ENCODE measurements around the gene GRID1.

GRCh38 chr10:86218842-86219241 lies 147.8 kb downstream of the GRID1 start:
- no peak for TF ChIP-seq TAF1 (IDR thresholded peaks at IDR 0.05; ENCODE audit: low read depth, low read length)
- TF ChIP-seq POLR2A (IDR thresholded peaks at IDR 0.05; ENCODE audit: low read depth, low read length) = no peak
- TF ChIP-seq SPI1 (IDR thresholded peaks at IDR 0.05; ENCODE audit: low read depth, low read length) = no peak
- no peak for TF ChIP-seq POLR2AphosphoS5 (IDR thresholded peaks at IDR 0.05; ENCODE audit: low read depth, low read length)
- TF ChIP-seq PAX5 (IDR thresholded peaks at IDR 0.05; ENCODE audit: insufficient read depth, low read length, severe bottlenecking) = no peak

Data from GM12891 (cell line).